HepG2 (cell line): ENCODE results near the gene SEMA5B. TPM values are rescaled to one million over a fixed set of nuclear protein-coding genes. Genes with fewer than 3 reads are reported as not detected.

ENCODE experiments used
- ATAC-seq: fragments of 200-7000 bp; cut with Tn5 transposase; 3 replicates; pipeline ENCODE4 v1.9.1; 2020; ENCODE audit warnings: mild to moderate bottlenecking, moderate library complexity
- BruUV-seq: library from RNA; stranded (reverse); fragments of 400-500 nt; replicated peaks from 2 replicates; lab custom pipeline; 2021; lab: Mats Ljungman, UMichigan
- CTCF ChIA-PET: fragments of 300-600 bp; formaldehyde crosslinking; extraction: SDS; loops from one replicate; lab custom pipeline; 2021; ENCODE audit warnings: low total read pairs, inconsistent platforms, low intra/inter-chr PET ratio; lab: Yijun Ruan, JAX
- POLR2A ChIA-PET: fragments of 350-600 bp; sonication (Branson Sonifier 250); formaldehyde crosslinking; loops from one replicate; lab custom pipeline; 2020; ENCODE audit warnings: antibody characterized with exemption, inconsistent platforms; lab: Yijun Ruan, JAX
- DNase-seq: peaks from one replicate; pipeline ENCODE4 v3.0.0-alpha.2; 2015; ENCODE audit warnings: low spot score
- FAIRE-seq: peaks from 3 replicates; lab custom pipeline; 2011; peaks lifted over from hg19 to GRCh38; lab: Jason Lieb, UNC
- H2AFZ ChIP-seq: one replicate; pipeline ENCODE4 v1.6.1; 2011; ENCODE audit warnings: low read length, inconsistent platforms
- H3K27ac ChIP-seq: fragments of 300-600 bp; 3 replicates; pipeline ENCODE4 v1.8.0; 2011; ENCODE audit warnings: mixed run types, mild to moderate bottlenecking, mixed read lengths, low read length, inconsistent platforms; ENCODE audit not compliant: insufficient read depth; ENCODE audit errors: extremely low read length
- H3K27me3 ChIP-seq, 2 experiments: fragments of 200-600 bp in 1 of 2; 2 replicates in 1 of 2; 3 replicates in 1 of 2; pipeline versions ENCODE4 v1.6.0 to v1.8.0; 2011; ENCODE audit warnings: low read length in 2 of 2, mild to moderate bottlenecking in 2 of 2, moderate library complexity in 2 of 2, inconsistent platforms in 1 of 2; ENCODE audit not compliant: insufficient read depth in 2 of 2, control insufficient read depth in 1 of 2
- H3K36me3 ChIP-seq, 2 experiments: fragments of 200-600 bp in 1 of 2; replicated peaks in 1 of 2; 2 replicates in 1 of 2; 3 replicates in 1 of 2; pipeline versions ENCODE4 v1.5.1 to v1.8.0; 2011; ENCODE audit warnings: low read length in 2 of 2, inconsistent platforms in 1 of 2; ENCODE audit not compliant: insufficient read depth in 2 of 2, control insufficient read depth in 1 of 2
- H3K4me1 ChIP-seq: 2 replicates; pipeline ENCODE4 v1.5.1; 2012; ENCODE audit warnings: low read length, inconsistent platforms; ENCODE audit not compliant: insufficient read depth
- H3K4me2 ChIP-seq: 2 replicates; pipeline ENCODE4 v1.6.0; 2011; ENCODE audit warnings: low read depth, low read length, inconsistent platforms
- H3K4me3 ChIP-seq, 3 experiments: fragments of 200-600 bp in 1 of 3; sonication (generic), shearing (Covaris generic) in 1 of 3; replicated peaks in 1 of 3; 2 replicates each; pipeline ENCODE4 v1.5.1; 2011 to 2016; ENCODE audit warnings: low read length in 3 of 3, inconsistent platforms in 2 of 3, low read depth in 2 of 3, mild to moderate bottlenecking in 2 of 3, control low read depth in 1 of 3, mixed read lengths in 1 of 3; ENCODE audit not compliant: insufficient read depth in 1 of 3
- H3K79me2 ChIP-seq: one replicate; pipeline ENCODE4 v1.6.1; 2011; ENCODE audit warnings: low read length, inconsistent platforms; ENCODE audit not compliant: insufficient read depth
- H3K9ac ChIP-seq: 2 replicates; pipeline ENCODE4 v1.6.0; 2011; ENCODE audit warnings: mild to moderate bottlenecking, low read depth, low read length, inconsistent platforms; ENCODE audit not compliant: insufficient read depth
- H3K9me3 ChIP-seq: 2 replicates; pipeline ENCODE4 v1.5.1; 2012; ENCODE audit warnings: mild to moderate bottlenecking, low read length
- H4K20me1 ChIP-seq: 2 replicates; pipeline ENCODE4 v1.6.0; 2011; ENCODE audit warnings: inconsistent platforms, mild to moderate bottlenecking, low read length, moderate library complexity; ENCODE audit not compliant: insufficient read depth
- ARID2 ChIP-seq: sonication (generic); formaldehyde crosslinking; IDR thresholded peaks from 2 replicates; pipeline ENCODE4 v1.8.1; 2022; ENCODE audit warnings: mild to moderate bottlenecking, missing genetic modification reagents, borderline replicate concordance
- DRAP1 ChIP-seq: IDR thresholded peaks from 2 replicates; pipeline ENCODE4 v1.6.1; 2016; ENCODE audit warnings: missing genetic modification reagents, missing compliant biosample characterization
- GLMP ChIP-seq: sonication (generic); formaldehyde crosslinking; IDR thresholded peaks from 2 replicates; pipeline ENCODE4 v1.9.0; 2021; ENCODE audit warnings: missing genetic modification reagents, mild to moderate bottlenecking, borderline replicate concordance
- LCORL ChIP-seq, 2 experiments: fragments of 450-650 bp in 1 of 2; sonication (generic) in 1 of 2; formaldehyde crosslinking in 1 of 2; IDR thresholded peaks; 2 replicates each; pipeline versions ENCODE4 v1.5.0 to v1.6.1; 2017 to 2020; ENCODE audit warnings: antibody characterized with exemption in 1 of 2, missing genetic modification reagents in 1 of 2
- MZF1 ChIP-seq: sonication (generic); formaldehyde crosslinking; IDR thresholded peaks from 2 replicates; pipeline ENCODE4 v1.8.1; 2023; ENCODE audit warnings: mild to moderate bottlenecking, missing genetic modification reagents, borderline replicate concordance
- POLR2A ChIP-seq, 2 experiments: IDR thresholded peaks; 2 replicates each; pipeline ENCODE4 v1.6.1; 2011; ENCODE audit warnings: low read depth in 2 of 2, low read length in 2 of 2, mild to moderate bottlenecking in 1 of 2, moderate library complexity in 1 of 2; ENCODE audit not compliant: insufficient read depth in 1 of 2
- SMAD9 ChIP-seq: sonication (generic); formaldehyde crosslinking; IDR thresholded peaks from 2 replicates; pipeline ENCODE4 v1.5.1; 2020; ENCODE audit warnings: mild to moderate bottlenecking, missing genetic modification reagents
- ZBTB8A ChIP-seq: sonication (generic); formaldehyde crosslinking; IDR thresholded peaks from 2 replicates; pipeline ENCODE4 v1.4.0; 2020; ENCODE audit warnings: mild to moderate bottlenecking, low read depth, missing genetic modification reagents, borderline replicate concordance
- ZFP37 ChIP-seq: sonication (generic); formaldehyde crosslinking; IDR thresholded peaks from 2 replicates; pipeline ENCODE4 v1.4.0; 2020; ENCODE audit warnings: missing genetic modification reagents, borderline replicate concordance
- ZFP91 ChIP-seq: sonication (generic); formaldehyde crosslinking; IDR thresholded peaks from 2 replicates; pipeline ENCODE4 v1.9.0; 2022; ENCODE audit warnings: missing genetic modification reagents, mild to moderate bottlenecking, borderline replicate concordance
- ZNF205 ChIP-seq: IDR thresholded peaks from 2 replicates; pipeline ENCODE4 v1.6.1; 2018; ENCODE audit warnings: missing biosample characterization, missing genetic modification reagents
- ZNF775 ChIP-seq: sonication (generic); formaldehyde crosslinking; IDR thresholded peaks from 2 replicates; pipeline ENCODE4 v1.4.0; 2020; ENCODE audit warnings: missing genetic modification reagents, mild to moderate bottlenecking, moderate library complexity, borderline replicate concordance
- WGBS: methylation state at CpG from one replicate; pipeline ENCODE4 v1.1.6; 2017; ENCODE audit warnings: low lambda C conversion rate; 5-methylcytosine and 5-hydroxymethylcytosine counted together
- in situ Hi-C: cut with HindIII; loops from 2 replicates; pipeline ENCODE4 v1.10.0; 2017; ENCODE audit warnings: low pct_unique_long_range_greater_than_20kb; ENCODE audit not compliant: extremely low pct_ligation_motif_present
- intact Hi-C: fragments of 100-400 bp; cut with micrococcal nuclease; formaldehyde crosslinking; loops from one replicate; pipeline ENCODE4 v1.10.0; 2022; ENCODE audit not compliant: unreplicated experiment
- polyA plus RNA-seq, 8 experiments: library from polyadenylated mRNA; depleted of rRNA in 3 of 8; stranded (reverse) in 7 of 8; unstranded in 1 of 8; fragments of >200 nt; fragmentation: Illumina TruSeq in 4 of 8; extraction: Trizol in 4 of 8; gene quantifications; 2 replicates each; pipeline versions ENCODE4 v1.2.1 to v1.2.3, GENCODE V29; 2011 to 2016; ENCODE audit warnings: low read depth in 4 of 8, missing spikeins in 1 of 8, mixed read lengths in 1 of 8; ENCODE audit not compliant: insufficient read depth in 1 of 8
- total RNA-seq, 5 experiments: library from RNA; depleted of rRNA; stranded (reverse); fragments of >200 nt; fragmentation: Illumina TruSeq; extraction: Trizol; gene quantifications; 2 replicates each; pipeline ENCODE4 v1.2.3, GENCODE V29; 2016; ENCODE audit warnings: low read depth in 1 of 5
- TF ChIP-seq, protein P1 (sequence below): sonication (generic); formaldehyde crosslinking; IDR thresholded peaks from 2 replicates; pipeline ENCODE4 v1.4.0; 2020; ENCODE audit warnings: missing genetic modification reagents
- TF ChIP-seq, protein P2 (sequence below): sonication (generic); formaldehyde crosslinking; IDR thresholded peaks from 2 replicates; pipeline ENCODE4 v1.4.0; 2020; ENCODE audit warnings: missing genetic modification reagents, borderline replicate concordance

The SEMA5B gene
- total and polyA plus RNA-seq, 2 of the 13 experiments (the other 11 are each of a cell fraction or from before 2014, with no cell fraction given): not detected

- Histone ChIP-seq H3K27me3 (peaks cover 0 to 11% of the 10 kb centered on the region in 2 experiments; a peak in 1 of 5 replicates), H3K9ac (peak overlapping the region; percentile 96), H4K20me1 (peaks cover 39% of the 10 kb centered on the region), H2AFZ (no peak overlapping the region), H3K4me1 (peaks cover 40% of the 10 kb centered on the region), H3K4me3 (peak overlapping the region; percentile 76 to 95 (median 92)), H3K9me3 (no peaks in the 10 kb centered on the region), H3K79me2 (peaks cover 58% of the 10 kb centered on the region), H3K27ac (peak overlapping the region; percentile 68), H3K36me3 (peaks cover 0 to 2% of the 10 kb centered on the region in 2 experiments; a peak in 2 of 5 replicates), H3K4me2 (peak overlapping the region; percentile 88)
- ChIA-PET CTCF (no interaction called here), POLR2A (interaction anchor here (1.0 to 3.0 kb wide), 4 partner anchors 16 to 134 kb away, joined by 4 to 19 read pairs (median 8); partner anchors contain the start of gene SEC22A)
- in situ Hi-C loops (no loop called here), intact Hi-C loops (loop anchor here (1.0 to 5.0 kb wide), 2 partner anchors 17 to 74 kb away; no protein-coding TSS in a partner anchor)
- peak; percentile 75 for DNase-seq
- WGBS: 3% methylated on average over 23 of the region's 24 CpGs
- no TSS peak for BruUV-seq
- ATAC-seq: peak; percentile 77
- FAIRE-seq: peak; percentile 50
- TF ChIP-seq, protein P1, sequence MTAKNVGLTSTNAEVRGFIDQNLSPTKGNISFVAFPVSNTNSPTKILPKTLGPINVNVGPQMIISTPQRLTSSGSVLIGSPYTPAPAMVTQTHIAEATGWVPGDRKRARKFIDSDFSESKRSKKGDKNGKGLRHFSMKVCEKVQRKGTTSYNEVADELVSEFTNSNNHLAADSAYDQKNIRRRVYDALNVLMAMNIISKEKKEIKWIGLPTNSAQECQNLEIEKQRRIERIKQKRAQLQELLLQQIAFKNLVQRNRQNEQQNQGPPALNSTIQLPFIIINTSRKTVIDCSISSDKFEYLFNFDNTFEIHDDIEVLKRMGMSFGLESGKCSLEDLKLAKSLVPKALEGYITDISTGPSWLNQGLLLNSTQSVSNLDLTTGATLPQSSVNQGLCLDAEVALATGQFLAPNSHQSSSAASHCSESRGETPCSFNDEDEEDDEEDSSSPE (CRISPR knock-in tag): 0 out of 2 replicates have a peak, but pooled peaks have one; percentile 16
- TF ChIP-seq ZFP91 (no peak), DRAP1 (CRISPR knock-in tag) (peak; percentile 42; the same call in 1 of the 2 replicates), ARID2 (CRISPR knock-in tag) (no peak), SMAD9 (no peak), ZBTB8A (no peak), POLR2A (IDR thresholded peaks at IDR 0.05; ENCODE audit: insufficient read depth in 1 of 2, low read depth in 2 of 2, low read length in 2 of 2) (peak; percentile 52 to 65; a peak in 2 of 4 replicates), ZNF205 (CRISPR knock-in tag) (no peak), ZNF775 (CRISPR knock-in tag) (no peak), ZFP37 (CRISPR knock-in tag) (no peak), MZF1 (CRISPR knock-in tag) (no peak), LCORL (IDR thresholded peaks at IDR 0.05) (no peak), LCORL (CRISPR knock-in tag; IDR thresholded peaks at IDR 0.05) (peak; percentile 63), GLMP (CRISPR knock-in tag) (no peak)
- TF ChIP-seq, protein P2, sequence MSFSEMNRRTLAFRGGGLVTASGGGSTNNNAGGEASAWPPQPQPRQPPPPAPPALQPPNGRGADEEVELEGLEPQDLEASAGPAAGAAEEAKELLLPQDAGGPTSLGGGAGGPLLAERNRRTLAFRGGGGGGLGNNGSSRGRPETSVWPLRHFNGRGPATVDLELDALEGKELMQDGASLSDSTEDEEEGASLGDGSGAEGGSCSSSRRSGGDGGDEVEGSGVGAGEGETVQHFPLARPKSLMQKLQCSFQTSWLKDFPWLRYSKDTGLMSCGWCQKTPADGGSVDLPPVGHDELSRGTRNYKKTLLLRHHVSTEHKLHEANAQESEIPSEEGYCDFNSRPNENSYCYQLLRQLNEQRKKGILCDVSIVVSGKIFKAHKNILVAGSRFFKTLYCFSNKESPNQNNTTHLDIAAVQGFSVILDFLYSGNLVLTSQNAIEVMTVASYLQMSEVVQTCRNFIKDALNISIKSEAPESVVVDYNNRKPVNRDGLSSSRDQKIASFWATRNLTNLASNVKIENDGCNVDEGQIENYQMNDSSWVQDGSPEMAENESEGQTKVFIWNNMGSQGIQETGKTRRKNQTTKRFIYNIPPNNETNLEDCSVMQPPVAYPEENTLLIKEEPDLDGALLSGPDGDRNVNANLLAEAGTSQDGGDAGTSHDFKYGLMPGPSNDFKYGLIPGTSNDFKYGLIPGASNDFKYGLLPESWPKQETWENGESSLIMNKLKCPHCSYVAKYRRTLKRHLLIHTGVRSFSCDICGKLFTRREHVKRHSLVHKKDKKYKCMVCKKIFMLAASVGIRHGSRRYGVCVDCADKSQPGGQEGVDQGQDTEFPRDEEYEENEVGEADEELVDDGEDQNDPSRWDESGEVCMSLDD (CRISPR knock-in tag): no peak
Measured at GRCh38 chr3:123067689-123068600, 40.4 kb upstream of the SEMA5B start.
